Embryonic facial prominence (tissue), 1 donor: ENCODE measurements around the gene HTR1E.
"Not testable (repeated sequence)": the region's sequence is repeated elsewhere in the genome, so short reads cannot be mapped to it uniquely, and the experiment has no call there.

Experiments
- DNase-seq: peaks from one replicate; pipeline ENCODE4 v3.0.0-alpha.2; 2016; ENCODE audit errors: extremely low spot score

Gene HTR1E, protein sequence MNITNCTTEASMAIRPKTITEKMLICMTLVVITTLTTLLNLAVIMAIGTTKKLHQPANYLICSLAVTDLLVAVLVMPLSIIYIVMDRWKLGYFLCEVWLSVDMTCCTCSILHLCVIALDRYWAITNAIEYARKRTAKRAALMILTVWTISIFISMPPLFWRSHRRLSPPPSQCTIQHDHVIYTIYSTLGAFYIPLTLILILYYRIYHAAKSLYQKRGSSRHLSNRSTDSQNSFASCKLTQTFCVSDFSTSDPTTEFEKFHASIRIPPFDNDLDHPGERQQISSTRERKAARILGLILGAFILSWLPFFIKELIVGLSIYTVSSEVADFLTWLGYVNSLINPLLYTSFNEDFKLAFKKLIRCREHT

GRCh38 chr6:86937219-86938079 is at the start of gene HTR1E:
HTR1E (plus strand) TSS chr6:86937528; CDS start chr6:87015335, 77,807 bp downstream.
- DNase-seq = no peak

- DNase-seq = peak; percentile 6
Measured at GRCh38 chr6:86888301-86888700, 49.0 kb upstream of the HTR1E start.

- not testable (repeated sequence) for DNase-seq
Measured at GRCh38 chr6:86897265-86897664, 40.1 kb upstream of the HTR1E start.

GRCh38 chr6:86913795-86914194 is 23.5 kb upstream of the HTR1E start:
- no peak for DNase-seq

DNA sequence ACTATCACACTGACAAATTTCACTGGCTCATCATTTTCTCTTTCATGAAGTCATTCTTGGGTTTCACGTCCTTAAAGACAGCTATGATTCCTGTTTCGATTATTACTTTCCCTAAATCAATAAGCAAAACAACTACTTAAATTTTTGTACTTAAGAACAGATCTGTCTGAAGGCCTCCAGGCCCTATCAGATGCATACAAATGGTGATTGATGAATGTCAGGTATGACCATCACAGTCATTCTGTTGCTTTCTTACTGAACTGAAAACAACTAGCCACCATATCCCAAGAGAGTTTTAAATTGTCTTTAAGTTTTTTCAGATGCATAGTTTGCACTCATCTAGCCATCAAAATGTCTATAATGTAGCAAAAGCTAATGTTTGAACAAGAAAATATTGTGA is 20.9 kb upstream of the HTR1E start:
- no peak for DNase-seq

DNA sequence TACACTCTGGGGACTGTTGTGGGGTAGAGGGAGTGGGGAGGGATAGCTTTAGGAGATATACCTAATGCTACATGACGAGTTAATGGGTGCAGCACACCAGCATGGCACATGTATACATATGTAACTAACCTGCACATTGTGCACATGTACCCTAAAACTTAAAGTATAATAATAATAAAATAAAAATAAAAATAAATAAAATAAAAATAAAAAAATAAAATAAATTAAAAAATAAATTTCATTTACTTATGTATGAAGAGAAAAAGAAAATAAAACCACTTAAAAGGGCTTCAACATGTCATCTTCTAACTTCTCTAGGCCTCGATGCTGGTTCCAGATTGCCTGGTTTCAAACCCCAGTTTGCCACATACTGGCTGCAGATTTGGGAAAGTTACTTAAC is 10.2 kb upstream of the HTR1E start:
- DNase-seq = not testable (repeated sequence)

- not testable (repeated sequence) for DNase-seq
Measured at GRCh38 chr6:86927859-86928258, 9.5 kb upstream of the HTR1E start.

GRCh38 chr6:86934365-86934764 is 3.0 kb upstream of the HTR1E start:
- no peak for DNase-seq

- no peak for DNase-seq
Measured at GRCh38 chr6:86936834-86937218, 502 bp upstream of the HTR1E start.

DNA sequence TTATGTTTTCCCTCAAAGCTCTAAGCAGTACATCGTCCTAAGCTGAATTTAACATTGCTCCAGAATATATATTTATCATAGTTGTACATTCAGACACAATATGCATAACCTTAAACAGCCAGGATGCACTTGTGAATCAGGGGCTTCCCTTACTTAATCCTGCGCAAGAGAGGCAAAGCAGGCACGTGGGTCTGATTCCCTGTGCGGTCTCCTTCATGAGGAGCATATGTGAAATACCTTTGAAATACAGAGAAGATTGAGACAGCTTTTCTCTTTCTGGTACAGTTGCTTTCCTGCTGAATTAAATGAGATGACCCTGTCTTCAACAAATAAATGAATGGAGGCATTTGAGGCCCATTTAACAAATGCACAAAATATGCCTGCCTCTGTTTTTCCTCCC is 1.5 kb downstream of the HTR1E start:
- DNase-seq = no peak

GRCh38 chr6:86941461-86941860 is 4.1 kb downstream of the HTR1E start:
- no peak for DNase-seq

DNA sequence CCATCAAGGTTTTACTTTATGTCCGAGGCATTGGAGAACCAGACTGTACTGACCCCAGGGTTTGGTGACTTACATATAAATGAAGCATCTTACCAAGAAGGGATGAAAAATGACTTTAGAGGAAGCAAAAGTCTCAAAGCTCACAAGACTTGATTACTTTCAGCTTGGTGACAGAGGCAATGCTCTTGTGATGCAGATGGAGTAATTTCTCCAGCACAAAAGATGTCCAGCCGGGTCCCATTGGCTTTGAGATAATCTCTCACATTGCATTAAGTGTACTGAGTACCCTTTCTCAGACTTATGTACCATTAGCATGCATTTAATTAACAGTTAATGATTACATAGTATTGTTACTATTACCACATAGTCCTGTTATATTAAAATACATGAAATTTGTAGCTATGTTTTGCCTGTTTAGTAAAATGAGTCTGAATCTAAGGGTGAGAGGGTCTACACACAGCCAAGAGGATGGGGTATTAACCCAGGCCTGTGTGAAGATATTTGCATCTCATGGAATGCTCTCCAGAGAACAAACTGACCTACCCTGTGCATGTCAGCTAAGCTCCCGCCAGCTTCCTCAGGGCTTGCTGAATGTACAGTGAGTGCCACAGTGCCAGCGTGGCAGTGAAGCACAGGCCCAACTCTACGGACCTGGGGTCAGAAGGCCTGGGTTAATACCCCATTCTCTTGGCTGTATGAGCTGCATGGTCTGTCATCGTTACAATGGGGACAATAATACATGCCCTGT is 5.6 kb downstream of the HTR1E start:
- DNase-seq = no peak

- DNase-seq = no peak
Measured at GRCh38 chr6:86943819-86944407, 6.6 kb downstream of the HTR1E start.

DNA sequence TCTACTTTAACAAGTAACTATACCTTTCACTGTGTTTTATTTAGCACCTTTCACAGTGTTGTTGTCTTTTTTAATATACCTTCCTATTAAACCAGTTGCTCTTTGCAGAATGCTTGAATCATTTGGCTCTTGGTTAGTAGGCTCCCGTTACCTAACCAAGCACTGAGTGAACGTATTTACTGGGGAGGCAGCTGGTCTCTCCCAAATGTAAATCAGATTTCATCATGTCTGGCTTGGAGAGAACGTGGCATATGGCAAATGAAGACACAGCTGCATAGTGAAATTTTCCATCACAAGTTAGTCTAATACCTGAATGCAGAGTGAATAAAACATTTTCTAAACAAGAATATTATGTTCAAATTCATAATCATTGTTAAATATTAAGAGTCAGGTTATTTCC is 12.4 kb downstream of the HTR1E start:
- no peak for DNase-seq

DNA sequence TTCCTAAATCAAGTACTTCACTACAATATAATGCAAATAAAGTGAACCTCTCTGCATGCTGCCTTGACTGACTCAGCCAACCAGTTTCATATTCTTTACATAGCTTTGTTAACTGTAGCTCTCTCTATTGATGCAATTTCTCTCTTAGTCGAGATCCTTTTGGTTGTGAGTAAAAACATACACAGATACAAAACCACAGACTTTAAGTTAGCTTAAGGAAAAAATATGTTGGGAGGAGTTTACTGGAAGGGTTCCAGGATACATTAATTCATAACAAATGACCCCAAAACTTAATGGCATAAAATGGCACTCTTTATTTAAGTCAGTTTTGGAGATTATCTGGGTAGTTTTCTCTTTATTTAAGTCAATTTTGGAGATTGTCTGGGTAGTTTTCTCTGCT is 15.7 kb downstream of the HTR1E start:
- DNase-seq = no peak

DNA sequence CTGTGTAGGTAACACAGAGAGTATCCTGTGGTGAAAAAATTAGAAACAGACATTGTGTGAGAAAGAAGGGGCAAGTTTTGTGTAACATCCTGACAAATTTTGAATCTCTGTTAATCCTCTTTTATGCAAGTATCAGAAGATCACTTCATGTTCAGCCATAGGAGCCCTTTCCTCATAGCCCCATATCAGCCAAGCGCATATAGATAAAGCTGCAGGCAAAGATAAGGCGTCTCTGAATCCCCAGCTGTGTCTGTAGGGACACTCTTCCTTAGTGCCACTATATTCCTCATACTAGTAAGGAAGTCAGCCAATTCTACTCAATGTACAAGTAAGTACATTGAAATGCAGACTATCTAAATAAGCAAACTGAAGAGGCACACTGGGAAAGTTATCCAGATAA is 22.3 kb downstream of the HTR1E start:
- DNase-seq = no peak

GRCh38 chr6:86961455-86962200 is 24.3 kb downstream of the HTR1E start:
- no peak for DNase-seq

DNA sequence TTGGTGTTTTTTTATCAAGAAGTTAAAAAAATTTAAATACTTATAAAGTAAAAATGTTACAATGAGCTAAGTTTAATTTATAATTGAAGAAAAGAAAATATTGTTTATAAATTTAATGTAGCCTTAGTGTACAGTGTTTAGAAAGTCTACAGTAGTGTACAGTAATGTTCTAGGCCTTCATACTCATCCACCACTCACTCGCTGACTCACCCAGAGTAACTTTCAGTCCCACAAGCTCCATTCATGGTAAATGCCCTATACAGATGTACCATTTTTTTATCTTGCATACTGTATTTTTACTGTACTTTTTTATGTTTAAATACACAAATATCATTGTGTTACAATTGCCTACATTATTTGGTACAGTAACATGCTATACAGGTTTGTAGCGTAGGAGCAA is 26.0 kb downstream of the HTR1E start:
- no peak for DNase-seq

DNA sequence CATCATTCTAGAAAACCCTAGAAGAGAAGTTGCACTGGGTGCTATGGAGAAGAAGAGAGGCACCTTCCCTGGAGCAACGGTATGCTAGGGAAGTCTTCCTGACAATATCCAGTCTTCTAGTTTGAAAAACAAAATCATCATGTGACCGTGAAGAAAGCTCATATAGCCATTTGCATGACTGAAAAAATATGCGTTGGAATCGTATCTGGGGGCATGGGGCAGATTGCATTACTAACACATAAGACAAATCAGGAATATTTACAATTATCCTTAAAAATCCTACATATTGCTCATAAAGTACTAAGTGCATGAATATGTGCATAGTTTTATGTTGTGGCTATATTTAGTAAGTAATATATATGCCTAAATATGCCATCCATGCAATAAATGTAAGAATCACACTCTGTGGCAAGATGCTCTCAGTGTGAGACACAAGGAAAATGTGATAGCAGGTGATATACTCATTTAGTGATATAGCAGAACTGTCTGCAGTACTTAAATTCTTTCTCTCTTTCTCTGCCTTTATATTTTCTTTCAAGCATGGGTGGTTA is 26.8 kb downstream of the HTR1E start:
- DNase-seq = no peak

GRCh38 chr6:86966271-86966670 is 28.9 kb downstream of the HTR1E start:
- DNase-seq = no peak

GRCh38 chr6:86969573-86969972 is 32.2 kb downstream of the HTR1E start:
- no peak for DNase-seq
